8988T (cell line): ENCODE results near the gene PPM1K.

Experiments used
- DNase-seq: peaks from one replicate; pipeline ENCODE4 v3.0.0; 2011

PPM1K gene

DNA sequence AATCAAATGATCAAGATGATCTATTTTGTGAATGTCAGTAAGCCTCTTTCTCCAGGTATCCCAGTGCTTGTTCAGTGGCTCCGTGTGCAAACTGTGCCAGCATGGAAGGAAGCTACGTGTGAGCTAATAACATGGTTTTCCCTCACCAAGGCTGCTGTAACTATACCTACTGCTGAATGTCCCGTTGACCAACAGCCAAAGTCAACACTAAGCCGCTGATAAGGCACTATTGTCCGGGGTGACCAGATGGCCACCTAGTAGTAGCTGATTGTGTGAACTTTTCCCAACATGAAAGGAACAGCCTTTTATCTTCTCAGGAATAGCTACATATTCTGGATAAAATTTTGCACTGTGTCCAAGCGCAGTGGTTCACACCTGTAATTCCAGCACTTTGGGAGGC is 68.0 kb downstream of the PPM1K start:
- DNase-seq, result no peak

DNA sequence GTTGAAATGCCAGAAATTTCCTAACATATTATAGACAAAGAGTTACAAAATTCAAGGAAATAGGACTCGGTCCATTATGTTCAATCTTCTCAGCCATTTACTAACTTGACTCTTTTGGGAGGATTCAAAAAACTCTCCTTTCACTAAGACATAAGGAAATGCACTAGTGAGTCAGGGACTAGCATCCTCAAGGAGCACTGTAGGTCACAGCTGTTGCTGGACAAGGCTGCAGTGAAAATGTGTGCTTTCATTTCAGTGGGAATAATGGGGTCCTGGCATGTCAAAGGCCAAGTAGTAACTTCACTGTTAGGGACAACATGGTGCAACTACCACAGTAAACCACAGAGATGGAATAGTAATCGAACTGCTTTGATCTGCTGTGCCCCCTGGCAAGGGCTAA is 69.0 kb downstream of the PPM1K start:
- DNase-seq, result no peak

- no peak for DNase-seq
Measured at GRCh38 chr4:88212253-88212561, 72.2 kb downstream of the PPM1K start.

DNA sequence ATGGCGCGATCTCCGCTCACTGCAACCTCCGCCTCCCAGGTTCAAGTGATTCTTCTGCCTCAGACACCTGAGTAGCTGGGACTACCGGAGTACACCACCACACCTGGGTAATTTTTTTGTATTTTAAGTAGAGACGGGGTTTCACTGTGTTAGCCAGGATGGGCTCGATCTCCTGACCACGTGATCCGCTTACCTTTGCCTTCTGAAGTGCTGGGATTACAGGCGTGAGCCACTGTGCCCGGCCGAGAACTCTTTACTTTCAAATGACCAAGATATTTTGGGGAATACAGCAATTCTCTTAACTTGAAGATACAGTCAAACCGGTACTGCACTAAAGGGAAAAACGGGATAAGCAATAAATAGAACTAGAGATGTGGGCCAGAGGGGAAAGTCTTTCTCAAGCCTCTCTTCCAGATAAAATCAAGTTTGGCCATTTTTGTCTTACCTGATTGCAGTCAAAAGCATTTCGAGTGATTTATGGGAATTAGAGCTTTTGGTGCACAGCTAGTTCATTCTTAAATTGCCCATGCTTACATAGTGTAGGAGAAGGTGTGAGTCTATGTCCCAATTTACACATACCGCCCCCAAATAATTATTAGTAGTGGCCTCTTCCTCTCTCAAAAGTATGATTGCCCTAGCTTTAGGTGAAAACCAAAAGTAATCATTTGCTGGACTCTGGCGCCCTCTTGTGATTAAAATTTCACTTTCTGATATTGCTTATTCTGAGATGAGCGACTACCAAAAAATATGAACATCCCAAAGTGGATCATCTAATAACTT is 72.7 kb downstream of the PPM1K start:
- DNase-seq, result no peak

- DNase-seq, result no peak
Measured at GRCh38 chr4:88208156-88208555, 76.2 kb downstream of the PPM1K start.
